SW480 (cell line): ENCODE measurements around the gene PLEKHA7.
"Not testable (repeated sequence)": the region's sequence is repeated elsewhere in the genome, so short reads cannot be mapped to it uniquely, and the experiment has no call there.

Experiments used
- DNase-seq: peaks from one replicate; pipeline ENCODE4 v3.0.0-alpha.2; 2016; ENCODE audit warnings: low spot score

Gene PLEKHA7

GRCh38 chr11:16876837-16877236 lies 137.4 kb downstream of the PLEKHA7 start:
- no peak for DNase-seq

DNA sequence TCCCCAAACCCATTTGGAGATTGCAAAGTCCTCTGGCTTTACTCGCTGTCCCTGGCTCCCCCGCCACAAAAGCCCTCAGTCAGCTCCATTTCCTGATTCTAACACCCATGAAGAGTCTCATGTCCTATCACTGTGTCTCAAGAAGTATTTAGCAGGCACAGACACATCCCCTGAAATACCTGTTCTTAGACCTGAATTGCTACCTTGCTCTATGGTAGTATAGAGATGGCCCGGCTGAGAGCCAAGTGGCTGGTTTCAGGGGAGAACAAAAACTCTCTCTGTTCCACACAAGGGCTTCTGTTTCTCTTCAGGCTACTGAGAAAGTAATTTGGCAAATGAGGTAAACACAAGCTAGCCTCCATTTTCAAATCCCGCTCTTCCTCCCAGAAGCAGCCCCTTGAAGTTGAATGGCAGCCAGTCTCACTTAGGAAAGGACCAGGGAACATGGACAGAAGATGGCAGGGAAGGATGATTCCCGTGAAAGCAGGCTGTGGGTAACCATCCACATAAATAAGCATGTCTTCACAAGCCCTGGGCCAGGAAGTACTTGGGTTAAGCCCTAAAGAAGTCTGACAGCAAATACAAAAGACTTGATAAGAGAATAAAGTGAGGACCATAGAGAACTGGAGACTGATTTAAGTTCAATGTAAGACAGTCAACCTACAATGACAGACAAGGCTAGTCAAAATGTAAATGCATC lies 138.0 kb downstream of the PLEKHA7 start:
- no peak for DNase-seq

- DNase-seq: no peak
Measured at GRCh38 chr11:16874275-16874975, 139.8 kb downstream of the PLEKHA7 start.

GRCh38 chr11:16873289-16873688 lies 140.9 kb downstream of the PLEKHA7 start:
- DNase-seq: no peak

DNA sequence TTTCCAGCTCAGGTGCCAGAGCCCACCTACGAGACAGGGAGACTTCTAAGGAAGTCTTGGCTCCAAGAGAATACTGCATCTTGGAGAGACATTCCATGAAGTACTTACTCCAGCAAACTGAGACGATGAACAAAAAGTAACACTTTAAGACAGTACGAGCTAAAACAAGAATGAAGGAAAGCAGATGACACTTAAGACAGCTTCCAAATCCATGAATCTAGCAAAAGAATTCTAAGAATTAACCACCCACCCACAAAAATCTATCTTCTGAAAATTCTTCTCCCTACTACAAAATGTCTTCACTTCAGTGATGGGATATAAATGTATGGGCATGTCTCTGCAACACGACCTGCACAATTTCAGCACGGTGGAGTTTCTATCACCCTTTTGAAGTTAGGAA lies 142.8 kb downstream of the PLEKHA7 start:
- peak; percentile 26 for DNase-seq

- DNase-seq: no peak
Measured at GRCh38 chr11:16867097-16867496, 147.1 kb downstream of the PLEKHA7 start.

DNA sequence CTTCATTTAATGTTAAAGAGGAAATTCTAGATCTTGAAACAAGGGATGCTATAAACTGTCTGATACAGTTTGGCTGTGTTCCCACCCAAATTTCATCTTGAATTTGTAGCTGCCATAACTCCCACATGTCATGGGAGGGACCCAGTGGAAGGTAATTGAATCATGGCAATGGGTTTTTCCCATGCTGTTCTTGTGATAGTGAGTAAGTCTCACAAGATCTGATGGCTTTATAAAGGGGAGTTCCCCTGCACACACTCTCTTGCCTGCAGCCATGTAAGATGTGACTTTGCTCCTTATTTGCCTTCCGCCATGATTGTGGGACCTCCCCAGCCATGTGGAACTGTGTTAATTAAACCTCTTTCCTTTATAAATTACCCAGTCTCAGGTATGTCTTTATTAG lies 149.8 kb downstream of the PLEKHA7 start:
- not testable (repeated sequence) for DNase-seq

DNA sequence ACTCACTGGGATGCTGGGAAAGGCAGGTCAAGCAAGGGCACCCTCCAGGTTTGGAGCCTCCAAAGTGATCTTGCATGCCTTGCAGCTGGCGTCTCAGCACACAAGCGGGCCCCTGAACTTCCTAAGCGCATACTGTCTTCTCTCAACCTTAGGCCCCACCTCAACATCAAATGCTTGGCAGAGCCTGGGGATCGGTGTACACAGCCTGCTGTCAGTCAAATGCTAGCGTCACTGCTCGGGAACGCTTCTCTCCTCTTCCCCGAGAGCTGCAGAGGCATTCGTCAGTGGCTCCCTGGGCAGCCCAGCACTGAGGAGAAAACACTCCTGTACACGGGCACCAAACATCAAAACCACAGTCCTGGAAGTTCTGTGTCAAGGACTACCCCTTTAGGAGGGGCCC lies 150.8 kb downstream of the PLEKHA7 start:
- no peak for DNase-seq

GRCh38 chr11:16862726-16863125 lies 151.5 kb downstream of the PLEKHA7 start:
- no peak for DNase-seq

DNA sequence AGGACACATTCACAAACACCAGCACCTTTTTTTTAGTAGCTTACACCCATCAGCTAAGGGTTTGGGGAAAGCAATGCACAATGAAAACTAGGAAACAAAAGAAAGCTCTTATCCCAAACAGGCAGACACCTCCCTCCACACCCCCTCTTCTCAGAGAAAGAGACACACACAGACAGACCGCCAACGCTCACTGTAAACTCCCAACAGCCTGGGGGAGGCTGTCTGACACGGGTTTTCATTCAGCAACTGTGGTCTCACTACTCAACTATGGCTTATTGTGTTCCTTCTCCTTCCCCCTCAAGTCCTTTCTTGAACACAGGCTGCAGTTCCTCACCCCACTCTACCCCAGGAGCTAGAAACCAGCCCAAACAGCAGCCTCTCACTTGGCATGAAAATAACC lies 152.4 kb downstream of the PLEKHA7 start:
- no peak for DNase-seq

GRCh38 chr11:16860617-16861016 lies 153.6 kb downstream of the PLEKHA7 start:
- DNase-seq: no peak

- DNase-seq: no peak
Measured at GRCh38 chr11:16859651-16860050, 154.6 kb downstream of the PLEKHA7 start.

DNA sequence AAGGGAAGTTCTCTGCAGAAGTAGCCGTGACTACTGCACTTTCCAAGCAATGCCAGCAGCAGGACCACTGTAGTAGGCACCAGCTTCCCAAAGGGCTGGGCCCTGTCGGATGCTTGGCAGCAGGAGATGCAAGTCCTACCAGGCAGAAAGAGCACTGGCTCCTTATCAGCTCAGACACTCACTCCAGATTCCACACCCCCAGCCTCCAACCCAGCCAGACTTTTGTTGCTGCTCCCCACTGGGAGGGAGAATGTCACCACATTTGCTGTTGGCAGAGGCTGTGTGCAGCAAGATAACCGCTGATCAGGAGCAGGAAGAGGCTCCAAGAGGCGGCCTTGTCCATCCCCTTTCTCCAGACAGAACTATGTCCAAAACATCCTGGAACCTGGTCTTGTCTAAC lies 157.0 kb downstream of the PLEKHA7 start:
- DNase-seq: no peak

- no peak for DNase-seq
Measured at GRCh38 chr11:16856022-16856471, 158.2 kb downstream of the PLEKHA7 start.

DNA sequence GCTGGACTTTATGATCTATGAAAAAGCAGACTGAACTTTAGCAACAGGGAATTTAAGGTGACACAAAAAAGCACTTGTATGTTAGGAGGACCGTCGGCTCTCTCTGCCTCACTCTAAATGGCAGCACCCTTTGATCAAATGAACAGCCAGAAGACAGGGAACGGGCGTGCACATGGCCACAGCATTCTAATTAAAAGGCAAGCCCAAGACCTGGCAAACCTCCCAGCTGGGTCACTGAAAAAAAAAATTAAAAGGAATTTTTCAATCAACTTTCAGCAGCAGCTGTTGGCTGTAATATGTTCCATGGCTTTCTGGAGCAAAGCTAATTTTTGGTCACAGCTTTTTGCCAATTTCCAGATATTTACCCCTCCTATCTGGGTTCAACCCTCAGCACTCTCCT lies 159.2 kb downstream of the PLEKHA7 start:
- no peak for DNase-seq

- DNase-seq: no peak
Measured at GRCh38 chr11:16853859-16854258, 160.4 kb downstream of the PLEKHA7 start.

GRCh38 chr11:16853266-16853665 lies 160.9 kb downstream of the PLEKHA7 start:
- DNase-seq: no peak

DNA sequence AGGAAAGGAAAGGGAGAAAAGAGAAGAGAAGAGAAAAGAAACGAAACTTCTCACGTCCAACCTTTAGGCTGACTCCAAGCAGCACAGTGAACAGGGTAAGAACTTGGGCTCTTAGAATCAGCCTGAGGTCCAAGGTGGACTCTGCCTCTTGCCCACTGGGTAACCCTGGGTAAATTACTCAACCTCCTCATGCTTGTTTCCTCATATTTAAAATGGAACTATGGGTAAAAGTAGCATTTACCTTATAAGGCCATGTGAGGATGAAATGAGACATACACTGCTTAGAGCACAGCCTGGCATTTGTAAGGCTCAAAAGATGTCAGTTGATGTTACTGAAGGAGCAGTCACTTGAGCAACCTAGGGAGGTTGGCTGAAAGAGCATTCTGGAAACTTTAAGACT lies 167.9 kb downstream of the PLEKHA7 start:
- no peak for DNase-seq

DNA sequence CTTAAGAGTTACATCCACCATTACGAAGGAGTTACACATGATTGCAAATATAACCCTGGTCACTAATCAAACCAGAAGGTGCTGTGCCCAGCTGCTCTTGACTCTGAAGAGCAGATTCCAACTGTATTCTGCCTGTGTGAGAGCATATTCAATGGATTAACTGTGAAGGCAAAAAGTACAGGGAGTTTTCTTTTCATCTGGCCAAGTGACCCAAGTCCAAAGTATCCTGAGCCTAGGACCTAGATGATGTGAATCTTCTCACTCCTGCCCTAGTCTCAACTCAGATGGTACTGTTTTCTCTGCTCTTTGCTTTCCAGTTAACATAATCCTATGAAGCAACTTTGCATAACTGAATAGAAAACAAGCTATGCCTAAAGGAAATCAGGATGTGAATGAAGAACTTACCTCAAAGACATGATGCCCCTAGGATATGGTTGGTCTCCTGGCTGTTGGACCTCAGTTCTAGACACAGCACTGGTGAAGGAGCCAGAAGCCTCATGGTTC lies 169.9 kb downstream of the PLEKHA7 start:
- DNase-seq: no peak

- DNase-seq: no peak
Measured at GRCh38 chr11:16843294-16843693, 170.9 kb downstream of the PLEKHA7 start.

DNA sequence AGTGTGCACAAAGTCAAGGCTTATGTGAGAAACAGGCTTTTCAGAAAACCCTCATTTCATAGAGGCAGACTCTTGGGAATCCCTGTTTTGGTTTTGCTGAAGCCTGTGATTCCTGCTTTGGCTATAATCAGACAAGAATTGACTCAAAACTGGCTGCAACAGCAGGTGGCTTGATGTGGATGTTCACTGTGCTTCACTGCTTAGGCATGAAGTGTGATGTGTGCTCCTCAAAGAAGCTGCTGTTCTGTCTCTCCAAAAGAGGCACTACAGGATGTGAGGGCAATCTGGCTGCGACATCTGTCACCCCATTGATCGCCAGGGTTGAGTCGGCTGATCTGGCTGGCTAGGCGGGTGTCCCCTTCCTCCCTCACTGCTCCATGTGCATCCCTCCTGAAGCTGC lies 172.2 kb downstream of the PLEKHA7 start:
- no peak for DNase-seq

DNA sequence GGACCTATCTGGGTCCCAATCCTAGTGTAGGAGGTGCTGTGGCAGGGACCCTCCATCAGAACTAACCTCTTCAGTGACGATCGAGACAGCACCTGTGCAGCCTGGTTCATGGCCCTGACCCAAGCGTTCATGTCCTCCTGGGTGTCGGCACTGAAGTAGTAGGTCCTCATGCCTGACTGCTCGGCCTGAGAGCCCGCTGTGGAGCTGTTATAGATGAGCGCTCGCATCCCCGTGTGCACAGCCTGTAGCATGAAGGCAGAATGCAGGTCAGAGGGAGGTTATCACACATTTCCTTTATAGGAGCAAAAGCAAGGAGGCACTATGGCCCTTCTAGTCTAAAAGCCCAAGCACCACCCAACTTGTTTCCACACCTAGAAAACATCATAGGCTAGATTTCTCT lies 172.7 kb downstream of the PLEKHA7 start:
- no peak for DNase-seq

GRCh38 chr11:16840951-16841350 lies 173.3 kb downstream of the PLEKHA7 start:
- no peak for DNase-seq

DNA sequence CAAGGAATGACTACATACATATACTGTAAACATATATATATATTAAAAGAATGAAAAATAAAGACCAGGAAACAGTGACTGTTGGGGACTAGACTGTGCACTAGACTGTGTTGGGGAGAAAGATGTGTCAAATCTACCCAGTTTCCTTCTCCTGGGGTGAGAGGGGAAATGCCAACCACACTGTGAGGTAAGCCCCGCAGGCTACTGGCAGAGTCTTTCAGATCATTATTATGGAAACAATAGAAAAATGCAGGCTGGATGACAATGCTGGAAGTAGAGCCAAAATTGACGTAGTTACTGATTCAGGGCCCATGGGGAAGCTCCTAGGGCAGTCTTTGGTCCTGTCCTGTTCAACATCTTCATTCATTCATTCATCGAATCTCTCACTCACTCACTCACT lies 174.4 kb downstream of the PLEKHA7 start:
- no peak for DNase-seq
